ENCODE measurements around the gene STX1B.
A peak's percentile ranks its signal among the peaks of the same experiment; 100 is the strongest.

STX1B gene

DNA sequence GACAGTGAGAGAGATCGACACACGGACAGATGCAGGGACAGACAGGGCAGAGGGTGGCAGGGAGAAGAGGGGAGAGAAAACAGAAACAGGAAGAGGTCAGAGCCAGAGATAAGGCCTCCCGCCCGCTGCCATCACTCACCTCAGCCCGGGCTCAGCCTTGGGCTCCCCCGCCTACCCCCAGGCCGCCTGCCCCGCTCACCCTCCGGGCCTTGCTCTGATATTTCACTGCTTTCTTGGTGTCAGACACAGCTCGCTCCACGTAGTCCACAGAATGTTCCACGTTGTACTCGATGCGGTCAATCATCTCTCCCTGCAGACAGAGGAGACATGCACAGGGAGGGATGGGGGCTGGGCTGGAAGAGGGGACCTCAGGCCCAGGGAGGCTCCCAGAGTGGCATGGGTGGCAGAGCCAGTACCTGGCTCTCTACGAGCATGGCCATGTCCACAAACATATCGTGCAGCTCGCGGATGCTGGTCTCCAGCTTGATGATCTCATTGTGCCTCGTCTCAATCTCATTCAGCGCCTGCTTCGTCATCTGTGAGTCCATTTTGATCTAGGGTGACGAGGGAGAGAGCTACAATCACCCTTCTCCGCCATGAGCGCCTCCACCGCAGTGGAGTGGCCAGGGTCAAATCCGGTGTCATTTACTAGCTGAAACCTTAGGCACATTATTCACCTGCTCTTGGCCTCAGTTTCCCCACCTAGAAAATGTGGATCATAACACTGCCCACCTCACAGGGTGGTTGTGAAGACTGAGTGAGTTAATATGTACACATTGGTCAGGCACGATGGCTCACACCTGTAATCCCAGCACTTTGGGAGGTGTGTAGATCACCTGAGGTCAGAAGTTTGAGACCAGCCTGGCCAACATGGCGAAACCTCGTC, 17.3 kb downstream of the STX1B start:
- DNase-seq = no peak

DNA sequence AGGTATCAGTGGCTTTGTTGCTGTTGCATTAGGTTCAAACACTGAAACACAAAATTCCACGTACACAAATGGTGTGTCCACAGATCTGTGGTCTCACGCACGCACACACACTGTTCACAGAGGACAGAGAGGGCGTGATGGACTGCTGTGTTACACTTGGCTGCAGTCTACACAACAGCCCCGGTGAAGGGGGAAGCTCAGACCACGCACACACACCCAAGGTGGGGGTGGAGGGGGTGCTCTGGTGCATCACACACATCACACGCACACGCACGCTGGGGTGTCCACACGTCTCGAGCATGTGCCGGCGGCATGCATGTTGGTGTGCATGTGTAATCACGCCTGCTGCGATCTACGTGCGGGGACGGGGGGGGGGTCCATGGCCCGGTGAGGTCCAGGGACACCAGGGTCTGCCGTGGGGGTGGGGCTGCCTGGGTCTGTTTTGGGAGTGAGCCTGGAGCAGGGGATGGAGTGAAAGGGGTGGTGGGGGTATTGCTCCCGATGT, 18.1 kb downstream of the STX1B start:
- no peak for DNase-seq

DNA sequence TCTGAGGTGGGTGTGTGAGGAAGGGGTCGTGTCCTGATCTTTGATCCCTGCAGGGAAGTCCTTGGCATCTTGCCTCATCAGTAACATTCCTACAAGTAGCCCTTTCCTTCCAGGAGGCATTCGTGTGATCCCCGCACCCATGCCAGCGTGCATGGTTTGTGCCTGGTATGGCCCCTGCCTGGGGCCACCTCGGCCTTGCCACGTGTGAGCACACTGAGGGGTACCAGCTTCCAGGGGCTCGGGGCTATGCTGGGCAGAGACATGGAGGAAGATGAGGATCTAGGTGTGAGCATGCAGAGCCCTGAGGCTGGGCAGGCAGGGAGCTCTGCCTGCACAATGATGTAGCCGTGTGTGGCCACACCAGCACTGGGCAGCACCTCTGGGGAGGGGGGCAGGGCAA, 19.4 kb downstream of the STX1B start:
- DNase-seq = no peak

DNA sequence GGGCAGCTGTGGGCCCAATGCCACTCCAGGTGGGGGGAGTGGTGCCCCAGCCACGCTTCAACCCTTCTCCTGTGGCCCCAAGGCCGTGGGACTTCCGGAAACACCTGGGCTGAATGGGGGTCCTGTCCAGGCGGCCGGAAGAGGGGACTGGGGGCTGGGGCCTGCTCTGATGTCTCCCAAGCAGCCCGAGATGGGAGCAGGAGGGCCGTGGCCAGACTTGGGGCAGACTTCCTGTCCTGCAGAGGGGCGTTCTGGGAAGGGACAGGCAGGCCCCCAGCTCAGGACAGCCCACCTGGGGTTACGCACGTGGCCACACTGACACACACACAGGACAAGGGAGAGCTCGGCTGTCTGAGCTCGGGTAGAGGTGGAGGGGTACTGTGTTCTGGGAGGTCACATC, 20.3 kb downstream of the STX1B start:
- DNase-seq = no peak

DNA sequence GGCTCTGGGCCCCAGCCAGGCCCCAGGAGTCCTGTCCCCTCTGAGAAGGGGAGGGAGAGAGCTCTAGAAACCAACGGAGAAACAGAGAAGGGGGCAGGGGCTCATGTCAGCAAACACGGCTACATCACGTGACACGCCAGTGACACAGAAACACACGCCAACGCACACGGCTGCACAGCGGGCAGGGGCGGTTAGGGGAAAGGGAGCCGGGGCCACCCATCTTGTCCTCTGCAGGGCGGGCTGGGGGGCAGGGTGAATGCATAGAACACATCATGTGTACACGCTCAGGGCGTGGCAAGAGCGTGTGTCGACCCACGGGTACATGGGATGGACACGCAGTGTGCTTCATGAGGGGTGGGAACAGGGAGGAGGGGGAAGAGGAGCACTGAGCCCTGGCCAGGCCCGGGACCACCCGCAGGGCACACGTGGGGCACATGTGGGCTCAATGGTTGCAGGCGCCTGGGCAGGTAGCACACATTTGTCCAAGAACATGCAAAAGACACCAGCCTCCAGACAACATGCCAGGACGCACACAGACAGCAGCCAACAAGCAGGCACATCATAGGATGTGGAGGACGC, 20.9 kb downstream of the STX1B start:
- no peak for DNase-seq

DNA sequence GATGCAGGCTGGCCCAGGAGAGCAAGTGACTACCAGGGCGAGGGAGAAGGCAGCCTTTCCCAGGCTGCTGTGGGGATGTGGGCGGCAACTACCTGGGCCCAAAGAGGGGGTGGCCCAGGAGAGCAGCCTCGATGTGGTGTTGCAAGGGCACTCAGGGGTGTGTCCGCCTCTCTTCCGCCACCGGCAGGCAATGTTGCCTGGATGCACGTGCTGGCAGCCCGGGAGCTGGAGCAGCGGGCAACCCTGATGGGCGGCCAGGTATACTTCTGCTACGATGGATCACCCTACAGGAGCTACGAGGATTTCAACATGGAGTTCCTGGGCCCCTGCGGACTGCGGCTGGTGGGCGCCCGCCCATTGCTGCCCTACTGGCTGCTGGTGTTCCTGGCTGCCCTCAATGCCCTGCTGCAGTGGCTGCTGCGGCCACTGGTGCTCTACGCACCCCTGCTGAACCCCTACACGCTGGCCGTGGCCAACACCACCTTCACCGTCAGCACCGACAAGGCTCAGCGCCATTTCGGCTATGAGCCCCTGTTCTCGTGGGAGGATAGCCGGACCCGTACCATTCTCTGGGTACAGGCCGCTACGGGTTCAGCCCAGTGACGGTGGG, 22.8 kb downstream of the STX1B start:
- DNase-seq = no peak

DNA sequence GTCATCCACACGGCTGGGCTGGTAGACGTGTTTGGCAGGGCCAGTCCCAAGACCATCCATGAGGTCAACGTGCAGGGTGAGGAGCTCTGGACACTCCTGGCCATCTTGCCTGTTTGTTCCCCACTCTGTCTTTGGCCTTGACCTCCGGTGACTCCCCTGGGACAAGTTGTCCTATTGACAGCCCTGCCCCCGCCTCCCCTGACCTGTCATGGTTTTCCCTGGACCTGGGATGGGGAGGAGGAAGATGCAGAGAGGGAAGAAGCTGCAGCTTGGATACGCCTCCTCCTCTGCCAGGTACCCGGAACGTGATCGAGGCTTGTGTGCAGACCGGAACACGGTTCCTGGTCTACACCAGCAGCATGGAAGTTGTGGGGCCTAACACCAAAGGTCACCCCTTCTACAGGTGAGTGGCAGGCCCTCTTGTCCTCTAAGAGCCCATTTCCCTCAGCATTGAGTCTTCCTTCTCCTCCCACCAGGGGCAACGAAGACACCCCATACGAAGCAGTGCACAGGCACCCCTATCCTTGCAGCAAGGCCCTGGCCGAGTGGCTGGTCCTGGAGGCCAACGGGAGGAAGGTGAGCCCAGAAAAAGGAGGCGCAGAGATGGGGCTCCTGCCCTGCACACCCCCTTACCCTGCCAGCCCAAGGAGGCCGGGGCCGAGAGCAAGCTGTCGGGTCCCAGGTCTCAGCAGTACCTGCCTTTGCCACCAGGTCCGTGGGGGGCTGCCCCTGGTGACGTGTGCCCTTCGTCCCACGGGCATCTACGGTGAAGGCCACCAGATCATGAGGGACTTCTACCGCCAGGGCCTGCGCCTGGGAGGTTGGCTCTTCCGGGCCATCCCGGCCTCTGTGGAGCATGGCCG, 24.1 kb downstream of the STX1B start:
- DNase-seq = no peak

DNA sequence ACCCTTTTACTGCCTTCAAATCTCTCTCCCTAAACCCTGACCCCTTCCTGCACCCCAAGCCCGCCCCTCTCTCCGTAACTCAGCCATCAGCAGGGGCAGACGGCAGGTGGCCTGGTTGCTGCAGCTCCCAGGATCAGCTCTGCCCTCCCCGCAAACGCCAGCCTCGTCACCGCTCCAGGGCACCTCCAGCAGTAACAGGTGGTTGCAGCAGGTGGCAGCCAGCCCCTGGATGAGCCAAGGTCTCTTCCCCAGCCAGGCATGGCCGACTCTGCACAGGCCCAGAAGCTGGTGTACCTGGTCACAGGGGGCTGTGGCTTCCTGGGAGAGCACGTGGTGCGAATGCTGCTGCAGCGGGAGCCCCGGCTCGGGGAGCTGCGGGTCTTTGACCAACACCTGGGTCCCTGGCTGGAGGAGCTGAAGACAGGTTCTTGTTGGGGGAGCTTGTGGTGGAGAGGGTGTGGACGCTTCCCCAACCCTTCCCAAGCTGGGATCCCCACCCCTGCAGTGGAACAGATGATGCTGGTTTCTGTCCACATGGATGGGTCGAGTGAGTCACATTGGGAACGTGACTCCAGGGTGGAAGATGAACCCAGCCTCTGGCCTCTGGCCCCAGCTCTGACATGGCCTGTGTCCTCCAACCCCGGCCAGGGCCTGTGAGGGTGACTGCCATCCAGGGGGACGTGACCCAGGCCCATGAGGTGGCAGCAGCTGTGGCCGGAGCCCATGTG, 24.9 kb downstream of the STX1B start:
- DNase-seq = no peak

DNA sequence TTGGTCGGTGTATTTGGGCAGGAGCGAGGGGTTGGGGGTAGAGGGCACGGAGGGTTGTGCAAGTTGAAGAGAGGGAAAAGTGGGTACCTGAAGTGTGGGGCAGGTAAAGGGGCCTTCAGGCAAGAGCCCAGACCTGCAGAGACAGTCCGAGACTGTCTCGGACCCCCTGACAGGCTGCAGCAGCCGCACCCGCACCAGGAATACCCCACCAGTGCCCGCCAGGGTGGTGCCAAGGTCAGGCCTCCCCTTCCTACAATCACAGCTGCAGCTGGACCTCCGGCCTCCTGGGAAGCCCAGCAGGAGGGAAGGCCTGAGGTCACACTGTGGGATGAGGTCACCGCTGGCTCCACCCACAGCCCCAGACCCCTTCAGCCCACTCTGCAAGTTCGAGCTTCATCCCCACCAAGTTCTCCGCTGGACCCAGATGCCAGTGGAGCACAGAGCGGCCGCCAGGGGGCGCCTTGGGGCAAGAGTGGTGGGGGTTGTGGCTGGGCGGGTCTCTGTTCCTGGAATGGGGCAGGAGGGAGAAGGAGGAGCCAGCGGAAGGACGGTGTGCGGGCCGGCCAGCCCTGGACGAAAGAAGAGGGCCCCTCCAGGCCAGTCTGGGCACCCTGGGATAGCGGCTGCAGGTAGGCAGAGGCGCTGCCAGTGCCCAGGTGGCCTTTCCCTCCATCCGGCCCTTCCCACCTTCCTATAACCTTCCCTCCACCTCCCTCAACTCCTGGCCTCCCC, 25.6 kb downstream of the STX1B start, which contains the start of gene HSD3B7:
Gene HSD3B7, plus strand, starts transcription at position 539 of the 732 bp plus-strand sequence. CDS start 452 bp downstream, outside the sequence.
- DNase-seq = peak; percentile 83

DNA sequence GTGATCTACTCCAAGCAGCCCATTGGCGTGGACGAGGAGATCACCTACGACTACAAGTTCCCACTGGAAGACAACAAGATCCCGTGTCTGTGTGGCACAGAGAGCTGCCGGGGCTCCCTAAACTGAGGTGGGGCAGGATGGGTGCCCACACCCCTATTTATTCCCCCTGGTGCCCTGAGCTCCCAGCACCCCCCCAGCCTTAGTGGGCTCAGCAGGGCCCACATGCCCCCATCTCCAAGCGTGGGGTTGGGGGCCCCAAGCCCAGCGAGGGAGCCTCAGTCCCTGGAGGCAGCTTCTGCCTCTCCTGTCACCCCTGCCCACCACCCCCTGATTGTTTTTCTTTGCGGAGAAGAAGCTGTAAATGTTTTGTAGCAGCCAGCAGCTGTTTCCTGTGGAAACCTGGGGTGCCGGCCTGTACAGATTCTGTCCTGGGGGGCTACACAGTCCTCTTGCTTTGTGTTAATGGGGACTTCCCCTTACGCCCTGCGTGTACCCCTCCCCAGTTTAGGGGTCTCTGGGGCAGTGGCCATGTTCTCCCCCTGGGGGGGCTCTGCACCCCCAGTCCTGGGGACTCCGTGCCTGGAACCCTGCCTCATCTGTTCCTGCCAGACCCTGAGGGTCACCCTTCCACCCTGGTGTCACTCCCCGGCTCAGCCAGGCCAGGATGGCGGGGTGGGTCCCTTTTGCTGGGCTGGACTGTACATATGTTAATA, 26.4 kb downstream of the STX1B start:
- DNase-seq = no peak

DNA sequence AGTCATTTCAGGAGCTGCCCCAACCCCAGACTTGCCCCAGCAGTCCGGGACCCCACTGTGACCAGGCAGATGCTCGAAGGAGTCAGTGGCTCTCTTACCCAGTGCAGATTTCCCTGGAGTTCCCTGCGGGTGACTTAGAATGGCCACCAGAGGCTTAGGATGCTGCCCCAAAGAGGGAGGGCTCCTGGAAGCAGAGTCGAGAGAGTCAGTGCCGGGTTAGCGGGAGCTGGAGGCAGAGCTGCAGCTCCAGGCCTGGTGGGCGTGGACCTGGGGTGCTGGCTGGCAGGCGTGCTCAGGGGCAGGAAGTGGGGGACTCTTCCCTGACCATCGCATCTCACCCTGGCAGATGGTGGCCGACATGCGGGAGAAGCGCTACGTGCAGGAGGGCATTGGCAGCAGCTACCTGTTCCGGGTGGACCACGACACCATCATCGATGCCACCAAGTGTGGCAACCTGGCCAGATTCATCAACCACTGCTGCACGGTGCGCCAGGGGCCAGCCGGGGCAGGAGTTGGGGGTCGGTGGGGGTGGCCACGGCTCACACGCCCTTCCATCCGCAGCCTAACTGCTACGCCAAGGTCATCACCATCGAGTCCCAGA, 27.0 kb downstream of the STX1B start:
- no peak for DNase-seq

DNA sequence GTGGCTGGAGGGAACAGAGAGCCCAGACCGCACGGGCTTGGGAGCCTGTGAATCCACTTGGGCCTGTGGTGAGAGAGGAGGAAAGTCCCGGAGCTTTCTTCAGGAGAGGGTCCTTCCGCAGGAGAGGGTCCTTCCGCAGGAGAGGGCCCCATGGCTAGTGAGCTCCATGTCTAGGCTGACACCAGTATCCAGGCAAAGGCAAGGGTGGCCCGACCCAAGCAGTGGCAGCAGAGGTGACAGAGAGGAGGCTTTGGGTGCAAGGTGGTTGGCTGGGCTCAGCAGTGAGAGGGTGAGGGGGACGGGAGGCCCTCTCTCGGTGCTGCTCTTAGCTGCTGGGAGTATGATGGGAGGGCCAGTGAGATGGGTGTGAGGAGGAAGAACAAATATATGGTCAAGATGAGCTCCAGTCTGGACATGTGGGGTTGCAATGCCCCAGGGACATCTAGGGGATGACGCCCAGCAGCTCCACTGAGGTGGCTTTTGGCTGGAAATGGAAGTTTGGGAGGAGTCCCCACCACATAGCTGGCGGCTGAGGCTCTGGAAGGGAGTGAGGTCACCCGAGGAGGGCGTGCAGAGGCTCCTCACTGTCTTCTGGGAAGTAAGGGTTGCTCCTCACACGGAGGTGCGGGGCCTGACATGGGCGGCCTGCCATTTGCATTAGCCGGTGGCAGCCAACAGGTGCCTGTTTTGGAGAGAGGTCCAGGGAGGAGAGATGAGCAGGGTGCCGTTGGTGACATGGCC, 27.7 kb downstream of the STX1B start:
- DNase-seq = no peak

DNA sequence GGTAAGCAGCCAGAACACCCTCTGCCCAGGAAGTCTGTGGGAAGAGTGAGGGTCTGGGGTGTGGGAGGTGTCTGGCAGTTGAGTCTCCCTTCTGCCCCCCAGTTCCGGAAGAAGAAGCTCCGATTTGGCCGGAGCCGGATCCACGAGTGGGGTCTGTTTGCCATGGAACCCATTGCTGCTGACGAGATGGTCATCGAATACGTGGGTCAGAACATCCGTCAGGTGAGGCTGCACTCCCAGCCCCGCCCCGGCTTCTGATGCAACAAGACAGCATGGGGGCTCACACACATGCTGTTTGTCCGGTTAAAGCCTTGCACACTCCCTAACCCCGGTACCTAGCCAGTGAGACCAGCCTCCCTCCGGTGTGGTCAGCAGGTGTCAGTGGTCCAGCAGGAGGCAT, 29.5 kb downstream of the STX1B start:
- no peak for DNase-seq

DNA sequence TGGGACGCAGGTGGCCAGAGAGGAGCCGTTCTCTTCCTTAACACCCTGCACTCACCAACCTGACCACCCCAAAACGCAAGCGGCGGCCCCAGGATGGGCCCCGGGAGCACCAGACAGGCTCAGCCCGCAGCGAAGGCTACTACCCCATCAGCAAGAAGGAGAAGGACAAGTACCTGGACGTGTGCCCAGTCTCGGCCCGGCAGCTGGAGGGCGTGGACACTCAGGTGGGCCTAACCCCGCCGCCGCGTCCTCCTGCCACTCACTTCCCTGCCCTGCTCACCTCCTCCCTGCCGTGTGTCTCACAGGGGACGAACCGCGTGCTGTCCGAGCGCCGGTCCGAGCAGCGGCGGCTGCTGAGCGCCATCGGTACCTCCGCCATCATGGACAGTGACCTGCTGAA, 30.0 kb downstream of the STX1B start:
- no peak for DNase-seq

DNA sequence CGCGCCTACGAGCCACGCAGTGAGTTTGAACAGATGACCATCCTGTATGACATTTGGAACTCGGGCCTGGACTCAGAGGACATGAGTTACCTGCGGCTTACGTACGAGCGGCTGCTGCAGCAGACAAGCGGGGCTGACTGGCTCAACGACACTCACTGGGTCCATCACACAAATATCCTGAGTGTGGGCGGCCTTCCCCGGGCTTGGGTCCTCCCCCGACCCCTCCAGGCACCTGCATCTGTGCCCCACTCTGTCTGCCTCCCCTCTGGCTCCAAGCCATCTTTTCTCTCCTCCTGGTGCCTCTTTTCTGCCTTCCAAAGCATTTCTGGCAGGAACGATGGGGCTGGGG, 30.4 kb downstream of the STX1B start:
- DNase-seq = no peak

DNA sequence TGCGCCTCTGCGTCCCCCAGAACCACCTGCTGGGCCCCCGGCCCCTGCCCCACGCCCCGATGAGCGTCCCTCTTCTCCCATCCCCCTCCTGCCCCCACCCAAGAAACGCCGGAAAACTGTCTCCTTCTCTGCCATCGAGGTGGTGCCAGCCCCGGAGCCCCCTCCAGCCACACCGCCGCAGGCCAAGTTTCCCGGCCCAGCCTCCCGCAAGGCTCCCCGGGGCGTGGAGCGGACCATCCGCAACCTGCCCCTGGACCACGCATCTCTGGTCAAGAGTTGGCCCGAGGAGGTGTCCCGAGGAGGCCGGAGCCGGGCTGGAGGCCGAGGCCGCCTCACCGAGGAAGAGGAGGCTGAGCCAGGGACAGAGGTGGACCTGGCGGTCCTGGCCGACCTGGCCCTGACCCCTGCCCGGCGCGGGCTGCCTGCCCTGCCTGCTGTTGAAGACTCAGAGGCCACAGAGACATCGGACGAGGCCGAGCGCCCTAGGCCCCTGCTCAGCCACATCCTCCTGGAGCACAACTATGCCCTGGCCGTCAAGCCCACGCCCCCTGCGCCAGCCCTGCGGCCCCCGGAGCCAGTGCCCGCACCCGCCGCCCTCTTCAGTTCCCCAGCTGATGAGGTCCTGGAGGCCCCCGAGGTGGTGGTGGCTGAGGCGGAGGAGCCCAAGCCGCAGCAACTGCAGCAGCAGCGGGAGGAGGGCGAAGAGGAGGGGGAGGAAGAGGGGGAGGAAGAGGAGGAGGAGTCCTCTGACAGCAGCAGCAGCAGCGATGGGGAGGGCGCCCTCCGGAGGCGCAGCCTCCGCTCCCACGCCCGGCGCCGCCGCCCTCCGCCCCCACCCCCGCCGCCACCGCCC, 31.0 kb downstream of the STX1B start:
- no peak for DNase-seq

DNA sequence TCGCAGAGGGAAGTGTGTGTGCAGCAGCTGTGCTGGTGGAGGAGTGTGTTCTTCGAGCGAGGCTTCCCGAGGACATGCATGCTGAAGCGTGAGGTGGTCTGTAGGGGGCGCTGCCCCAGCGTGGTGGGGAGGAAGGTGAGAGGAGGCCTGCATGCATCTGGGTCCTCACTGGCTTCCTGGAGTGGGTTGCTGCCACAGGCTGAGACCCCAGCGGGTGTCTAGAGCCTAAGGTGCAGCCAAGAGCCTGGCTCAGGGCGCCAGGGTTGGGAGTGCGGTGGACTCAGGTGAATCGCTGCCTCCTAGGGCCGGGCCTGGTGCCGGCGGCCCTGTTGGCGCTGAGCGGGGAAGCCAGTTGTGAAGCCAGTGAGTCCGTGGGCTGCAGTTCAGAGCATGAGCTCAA, 32.9 kb downstream of the STX1B start:
- DNase-seq = peak; percentile 31

DNA sequence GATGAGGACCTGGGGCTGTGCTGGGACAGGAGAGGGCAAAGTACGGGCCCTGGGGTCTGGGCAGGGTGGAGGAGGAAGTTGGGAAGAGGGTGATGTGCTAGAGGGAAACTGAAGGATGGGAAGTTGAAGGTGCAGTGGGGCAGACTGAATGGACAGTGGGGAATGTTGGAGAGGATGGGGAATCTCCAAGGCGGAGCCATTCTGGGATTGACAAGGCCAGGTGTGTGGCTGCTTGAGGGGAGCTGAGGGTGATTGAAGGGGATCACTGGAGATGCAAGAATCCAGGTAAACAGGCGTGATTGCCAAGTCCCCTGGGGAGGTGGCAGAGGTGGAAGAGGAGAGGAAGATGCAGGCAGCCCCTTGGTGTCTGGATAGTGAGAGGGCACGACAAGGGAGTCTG, 34.0 kb downstream of the STX1B start:
- no peak for DNase-seq

DNA sequence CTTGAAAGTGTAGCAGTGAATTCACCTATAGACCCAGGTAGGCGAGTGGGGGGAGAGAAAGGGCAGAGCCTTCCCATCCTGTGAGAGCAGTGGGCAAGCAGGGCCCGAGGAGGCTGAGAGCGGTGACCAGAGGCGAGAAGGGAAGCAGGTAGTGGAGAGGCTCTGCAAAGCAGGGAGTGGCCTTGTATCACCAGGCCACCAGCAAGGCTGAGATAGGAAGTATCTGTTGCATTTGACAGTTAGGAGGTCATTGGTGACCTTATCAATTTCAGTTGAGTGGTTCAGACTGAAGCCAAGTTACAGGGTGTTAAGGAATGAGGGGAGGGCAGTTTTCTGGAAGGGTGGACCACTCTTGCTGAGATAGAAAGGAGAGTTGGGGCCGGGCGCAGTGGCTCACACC, 36.1 kb downstream of the STX1B start:
- DNase-seq = no peak
